ENCODE measurements around the gene PCYT1A.
"Not testable (repeated sequence)": the region's sequence is repeated elsewhere in the genome, so short reads cannot be mapped to it uniquely, and the experiment has no call there.

Gene PCYT1A

GRCh38 chr3:196210673-196211556, 76.6 kb downstream of the PCYT1A start, which contains the start of gene ZDHHC19:
Gene ZDHHC19 (minus strand): TSS chr3:196211400. CDS start chr3:196211315, 85 bp downstream.
- no peak for DNase-seq

- not testable (repeated sequence) for DNase-seq
These were observed 77.4 kb downstream of the PCYT1A start for GRCh38 chr3:196209944-196210672.

GRCh38 chr3:196208942-196209695, 78.4 kb downstream of the PCYT1A start:
- DNase-seq = no peak

- no peak for DNase-seq
These were observed 79.5 kb downstream of the PCYT1A start for GRCh38 chr3:196207833-196208607.

GRCh38 chr3:196207159-196207832, 80.2 kb downstream of the PCYT1A start:
- no peak for DNase-seq

DNA sequence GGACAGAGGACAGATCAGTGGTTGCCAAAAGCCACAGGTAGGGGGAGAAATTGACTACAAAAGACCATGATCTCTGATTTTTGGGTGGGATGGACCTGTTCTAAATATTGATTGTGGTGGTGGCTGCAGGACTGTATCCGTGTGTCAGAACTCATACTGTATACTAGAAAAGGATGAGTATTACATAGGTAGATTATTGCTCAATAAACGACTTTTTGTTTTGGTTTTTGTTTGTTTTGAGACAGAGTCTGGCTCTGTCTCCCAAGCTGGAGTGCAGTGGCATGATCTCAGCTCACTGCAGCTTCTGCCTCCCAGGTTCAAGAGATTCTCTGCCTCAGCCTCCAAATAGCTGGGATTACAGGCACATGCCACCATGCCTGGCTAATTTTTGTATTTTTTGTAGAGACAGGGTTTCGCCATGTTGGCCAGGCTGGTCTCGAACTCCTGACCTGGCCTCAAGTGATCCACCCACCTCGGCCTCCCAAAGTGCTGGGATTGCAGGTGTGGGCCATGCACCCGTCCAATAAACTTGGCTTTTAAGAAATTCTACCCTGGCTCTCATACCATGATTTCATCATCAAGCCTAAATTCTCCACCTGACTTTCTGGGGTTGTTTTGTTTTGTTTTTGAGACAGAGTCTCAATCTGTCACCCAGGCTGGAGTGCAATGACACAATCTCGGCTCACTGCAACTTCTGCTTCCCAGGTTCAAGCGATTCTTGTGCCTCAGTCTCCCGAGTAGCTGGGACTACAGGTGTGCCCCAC, 81.9 kb downstream of the PCYT1A start:
- DNase-seq = not testable (repeated sequence)

DNA sequence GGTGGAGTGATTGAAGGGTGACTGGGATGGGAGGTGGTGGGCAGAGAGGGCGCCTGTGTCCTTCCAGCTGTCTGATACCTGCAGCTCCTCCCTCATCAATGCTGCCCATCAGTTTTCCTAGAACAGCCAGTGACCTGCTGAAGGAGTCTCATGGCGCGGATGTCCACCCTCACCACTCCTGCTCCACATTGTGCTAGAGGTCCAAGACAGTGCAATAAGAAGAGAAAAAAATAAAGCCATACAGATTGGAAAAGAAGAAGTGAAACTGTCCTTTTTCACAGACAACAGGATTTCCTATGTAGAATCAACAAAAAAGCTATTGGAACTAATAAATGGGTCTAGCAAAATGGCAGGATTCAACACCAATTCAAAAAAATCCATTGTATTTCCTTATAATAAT, 83.7 kb downstream of the PCYT1A start:
- DNase-seq = no peak

GRCh38 chr3:196202516-196202970, 85.0 kb downstream of the PCYT1A start:
- no peak for DNase-seq

- no peak for DNase-seq
These were observed 88.5 kb downstream of the PCYT1A start for GRCh38 chr3:196198771-196199753.

DNA sequence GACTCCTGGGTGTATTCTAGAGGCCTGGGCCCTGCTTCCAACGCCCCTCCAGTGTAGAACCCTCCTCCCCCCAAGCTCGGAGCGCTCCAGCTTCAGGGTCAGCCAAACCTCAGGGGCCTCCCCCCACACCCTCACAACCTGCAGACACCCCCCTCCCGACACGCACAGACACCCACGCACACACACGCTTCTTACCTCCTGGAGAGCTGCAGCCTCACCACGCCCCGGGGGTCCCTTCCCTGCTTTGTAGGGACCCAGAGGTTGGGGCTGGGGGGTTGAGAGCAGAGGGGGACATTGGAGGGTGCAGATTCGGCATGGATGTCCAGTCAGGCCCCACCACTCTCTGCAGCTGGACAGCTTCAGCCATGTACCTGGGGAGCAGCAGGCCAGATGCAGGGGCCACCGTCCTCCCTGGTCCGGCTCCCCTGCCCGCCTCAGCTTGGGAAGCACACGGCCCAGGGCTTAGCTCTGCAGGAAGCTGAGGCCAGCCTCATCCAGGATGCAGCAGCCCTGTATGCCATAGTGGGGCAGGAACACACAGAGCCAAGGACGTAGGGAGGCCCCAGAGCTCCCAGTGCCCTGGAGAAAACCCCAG, 89.3 kb downstream of the PCYT1A start:
- no peak for DNase-seq

DNA sequence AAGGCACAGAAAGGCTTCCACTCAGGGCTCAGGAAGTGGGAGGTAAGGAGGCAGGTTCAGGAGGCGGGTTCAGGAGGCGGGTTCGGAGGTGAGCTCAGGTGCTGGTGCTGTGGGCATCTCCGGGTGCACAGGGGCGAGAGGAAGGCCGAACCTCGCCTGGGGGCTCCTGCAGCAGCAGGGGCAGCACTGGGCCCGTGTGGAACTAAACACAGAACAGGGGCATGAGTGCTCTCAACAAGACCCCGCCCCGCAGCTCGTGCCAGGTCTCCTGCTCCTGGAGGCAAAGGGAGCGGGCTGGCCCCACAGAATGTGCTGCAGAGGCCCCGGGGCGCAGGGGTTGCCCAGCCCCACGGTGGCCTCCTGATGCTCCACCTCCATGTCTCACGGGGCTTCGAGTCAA, 90.0 kb downstream of the PCYT1A start:
- DNase-seq = no peak

- DNase-seq = no peak
These were observed 91.8 kb downstream of the PCYT1A start for GRCh38 chr3:196195664-196196265.

- no peak for DNase-seq
These were observed 93.0 kb downstream of the PCYT1A start for GRCh38 chr3:196194542-196194915.

- no peak for DNase-seq
These were observed 93.6 kb downstream of the PCYT1A start for GRCh38 chr3:196193736-196194541.

DNA sequence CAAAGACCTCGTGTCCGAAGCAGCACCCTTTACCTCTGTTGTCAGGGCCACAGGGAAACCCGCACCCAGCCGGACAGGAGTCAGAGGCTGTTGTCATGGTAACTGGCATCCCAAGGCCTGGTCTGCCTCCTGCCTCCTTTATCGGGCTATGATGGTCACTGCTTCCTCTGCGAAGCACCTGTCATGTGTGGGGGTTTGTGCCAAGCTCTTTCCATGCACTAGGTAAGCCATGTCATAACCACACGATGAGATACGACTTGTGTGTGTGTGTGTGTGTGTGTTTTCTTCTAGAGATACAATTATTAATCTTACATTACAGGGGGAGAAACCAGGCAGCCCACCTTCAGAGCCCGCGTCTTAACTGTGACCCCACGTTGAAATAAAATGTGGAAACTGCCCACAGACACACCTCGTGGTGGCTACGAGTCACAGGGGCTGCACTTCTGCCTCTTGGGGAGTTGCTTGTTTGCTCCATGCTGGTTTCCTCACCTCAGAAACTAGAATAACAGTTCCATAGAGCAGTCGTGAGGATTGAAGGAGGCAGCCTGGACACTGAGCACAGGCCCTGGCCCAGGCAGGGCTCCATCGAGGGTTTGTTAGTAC, 94.3 kb downstream of the PCYT1A start:
- no peak for DNase-seq

DNA sequence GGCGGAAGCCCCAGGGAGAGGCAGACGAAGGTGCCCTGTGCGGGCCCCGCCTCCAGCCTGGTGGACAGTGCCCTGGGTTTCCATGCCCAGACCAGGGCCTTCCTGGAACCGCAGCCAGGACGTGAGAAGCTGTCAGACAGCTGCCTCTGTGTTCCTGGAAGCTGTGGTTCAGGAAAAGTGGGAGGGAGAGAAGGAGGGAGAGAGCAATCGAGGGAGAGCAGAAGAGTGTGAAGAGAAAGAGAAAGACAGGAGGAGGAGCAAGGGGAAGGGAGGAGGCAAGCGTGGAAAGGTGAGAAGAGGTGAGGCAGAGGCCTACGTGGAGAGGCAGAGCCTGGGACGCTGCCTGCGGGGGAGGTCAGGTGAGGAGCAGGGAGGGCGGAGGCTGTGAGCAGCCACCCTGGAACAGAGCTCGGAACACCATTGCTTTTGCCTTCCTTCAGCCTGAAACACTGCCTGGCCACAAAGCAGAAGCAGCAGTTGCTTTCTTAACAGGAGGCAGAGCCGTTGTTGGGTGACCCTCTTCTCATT, 94.9 kb downstream of the PCYT1A start:
- no peak for DNase-seq

- no peak for DNase-seq
These were observed 95.4 kb downstream of the PCYT1A start for GRCh38 chr3:196192036-196192523.

Measured in NCI-H2081 treated with DMSO at 0.1 percent for 48 hours (cell line).